ENCODE results near the gene ARHGAP15.
A peak's percentile ranks its signal among the peaks of the same experiment; 100 is the strongest.

DNA sequence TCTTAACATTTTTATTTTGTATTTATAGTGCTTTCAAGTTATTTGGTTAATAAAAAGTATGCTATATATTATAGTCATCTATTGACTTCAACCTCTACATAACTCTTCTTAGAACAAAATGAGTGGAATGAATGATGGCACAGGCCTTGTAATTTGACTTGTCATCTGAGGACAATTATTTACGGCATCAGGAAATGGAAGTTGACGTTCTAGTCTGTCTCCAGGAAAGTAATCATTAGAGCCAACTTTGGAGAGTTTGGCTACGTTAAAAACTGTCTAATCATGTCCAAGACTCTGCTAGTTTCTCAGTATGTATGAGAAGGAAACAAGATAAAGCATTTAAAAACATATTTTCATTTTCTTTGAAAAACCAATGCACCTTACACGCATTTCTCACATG, 353.6 kb downstream of the ARHGAP15 start:
- TF ChIP-seq EZH2 (IDR thresholded peaks at IDR 0.05) (no peak), POLR2AphosphoS5 (IDR thresholded peaks at IDR 0.05; ENCODE audit: borderline replicate concordance, low read depth, low read length) (peak; percentile 27; the same call in 1 of the 2 replicates)
